GM06990 (cell line): Measurements from ENCODE around the gene ADGRL2.
A peak's percentile ranks its signal among the peaks of the same experiment; 100 is the strongest.

Experiments
- DNase-seq: peaks from one replicate; pipeline ENCODE4 v3.0.0-alpha.2; 2011; ENCODE audit not compliant: insufficient read length; ENCODE audit errors: extremely low read depth
- H3K27me3 ChIP-seq: replicated peaks from 2 replicates; pipeline ENCODE4 v1.6.0; 2011; ENCODE audit warnings: low read length; ENCODE audit not compliant: control insufficient read depth, insufficient read depth
- H3K36me3 ChIP-seq: 2 replicates; pipeline ENCODE4 v1.5.1; 2011; ENCODE audit warnings: low read length; ENCODE audit not compliant: control insufficient read depth, insufficient read depth
- H3K4me3 ChIP-seq: replicated peaks from 2 replicates; pipeline ENCODE4 v1.5.1; 2011; ENCODE audit warnings: low read depth, mild to moderate bottlenecking, control low read depth, low read length
- CTCF ChIP-seq: IDR thresholded peaks from 2 replicates; pipeline ENCODE4 v1.5.1; 2011; ENCODE audit warnings: low read length, control low read depth, mild to moderate bottlenecking, inconsistent platforms; ENCODE audit not compliant: insufficient read depth, poor library complexity, severe bottlenecking

ADGRL2 gene

GRCh38 chr1:81800695-81801650, at the start of gene ADGRL2:
Gene ADGRL2 (plus strand): TSS chr1:81800934. CDS start chr1:81836985, 36,051 bp downstream.
- peak; percentile 34 for DNase-seq
- no peak for TF ChIP-seq CTCF
- H3K27me3 ChIP-seq, result no peaks in the 10 kb centered on the region; the same call in 1 of the 2 replicates
- H3K4me3 ChIP-seq, result no peak within 1 kb of the TSS
- H3K36me3 ChIP-seq, result no peaks in the 10 kb centered on the region

GRCh38 chr1:81752840-81753239, 47.9 kb upstream of the ADGRL2 start:
- no peak for DNase-seq
- TF ChIP-seq CTCF, result no peak
- Histone ChIP-seq H3K36me3 (no peaks in the 10 kb centered on the region), H3K4me3 (no peak overlapping the region), H3K27me3 (no peaks in the 10 kb centered on the region)

- Histone ChIP-seq H3K27me3 (no peaks in the 10 kb centered on the region), H3K4me3 (no peak overlapping the region), H3K36me3 (no peaks in the 10 kb centered on the region)
- no peak for DNase-seq
- no peak for TF ChIP-seq CTCF
Observed at GRCh38 chr1:81754424-81754823, 46.3 kb upstream of the ADGRL2 start.

GRCh38 chr1:81756872-81757271, 43.9 kb upstream of the ADGRL2 start:
- TF ChIP-seq CTCF, result no peak
- Histone ChIP-seq H3K4me3 (no peak overlapping the region), H3K27me3 (no peaks in the 10 kb centered on the region), H3K36me3 (no peaks in the 10 kb centered on the region)
- DNase-seq, result no peak

GRCh38 chr1:81757398-81758020, 43.2 kb upstream of the ADGRL2 start:
- Histone ChIP-seq H3K36me3 (no peaks in the 10 kb centered on the region), H3K27me3 (no peaks in the 10 kb centered on the region), H3K4me3 (no peak overlapping the region)
- no peak for DNase-seq
- TF ChIP-seq CTCF, result no peak
